Measurements from ENCODE around the gene HERC3.

Gene HERC3

GRCh38 chr4:88722828-88723227 is 130.5 kb downstream of the HERC3 start:
- DNase-seq: no peak

GRCh38 chr4:88724406-88724805 is 132.1 kb downstream of the HERC3 start:
- no peak for DNase-seq

- DNase-seq: no peak
Observed at GRCh38 chr4:88725143-88725542, 132.9 kb downstream of the HERC3 start.

- DNase-seq: no peak
Observed at GRCh38 chr4:88725986-88726385, 133.7 kb downstream of the HERC3 start.

GRCh38 chr4:88728146-88728545 is 135.9 kb downstream of the HERC3 start:
- no peak for DNase-seq

DNA sequence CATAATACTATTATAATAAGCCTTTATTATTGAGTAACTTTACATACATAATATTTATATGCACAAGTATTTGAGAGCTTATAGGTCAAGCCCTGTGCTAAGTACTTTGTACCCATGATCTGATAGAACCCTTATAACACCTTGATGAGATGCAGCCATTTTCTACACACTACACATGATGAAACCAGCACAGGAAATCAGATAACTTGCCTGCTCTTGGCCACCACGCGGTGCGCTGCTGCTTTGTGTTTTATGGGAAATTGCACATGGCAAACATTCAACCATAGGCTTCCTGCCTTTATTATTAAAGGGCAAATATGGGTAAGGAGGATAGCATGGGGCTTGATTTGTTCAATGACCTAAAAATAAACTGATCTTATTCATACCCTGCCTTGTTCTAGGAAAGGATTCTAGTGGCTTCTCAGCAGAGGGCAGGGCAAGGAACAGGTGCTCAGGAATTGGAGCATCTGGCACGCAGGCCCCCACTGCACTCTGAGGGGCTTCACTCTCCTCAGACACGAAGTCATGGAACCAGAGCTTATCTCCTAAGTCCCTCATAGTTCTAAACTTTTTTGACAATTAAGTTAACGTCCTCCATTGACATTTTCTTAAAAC is 137.0 kb downstream of the HERC3 start:
- DNase-seq: no peak

DNA sequence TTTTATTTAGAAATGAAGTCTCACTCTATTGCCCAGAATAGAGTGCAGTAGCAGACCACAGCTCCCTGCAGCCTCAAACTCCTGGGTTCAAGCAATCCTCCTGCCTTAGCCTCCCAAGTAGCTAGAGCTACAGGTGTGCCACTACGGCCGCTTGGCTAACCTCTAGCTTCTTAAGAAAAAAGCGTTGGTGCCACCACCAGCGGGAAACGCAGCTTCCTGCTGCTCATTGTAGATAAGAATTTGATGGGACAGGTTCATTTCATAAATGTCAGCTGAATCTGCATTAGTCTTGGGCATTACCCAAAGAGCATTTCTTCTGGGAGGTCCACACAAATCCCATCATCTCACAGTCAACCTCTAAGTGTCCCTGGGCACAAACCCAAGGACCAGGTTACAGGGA is 138.5 kb downstream of the HERC3 start:
- no peak for DNase-seq

DNA sequence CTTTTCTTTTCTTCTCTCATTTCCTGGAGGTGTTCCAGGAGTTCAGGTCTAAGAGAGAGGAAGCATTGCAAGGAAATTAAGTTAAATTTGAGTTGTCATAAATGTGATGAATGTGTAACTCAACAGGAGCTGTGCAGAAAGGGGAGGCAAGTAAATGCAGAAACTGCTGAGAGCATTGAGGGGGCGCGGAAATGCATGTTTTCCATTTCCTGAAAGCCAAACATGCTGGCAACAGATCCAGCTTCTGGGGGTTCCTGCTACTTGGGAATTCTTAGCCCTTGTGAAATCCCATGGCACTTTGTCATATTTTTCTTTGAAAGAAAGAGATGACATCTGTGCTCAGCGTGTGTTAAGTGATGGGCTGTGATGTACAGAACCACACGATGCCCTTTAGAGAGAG is 139.1 kb downstream of the HERC3 start:
- DNase-seq: no peak

DNA sequence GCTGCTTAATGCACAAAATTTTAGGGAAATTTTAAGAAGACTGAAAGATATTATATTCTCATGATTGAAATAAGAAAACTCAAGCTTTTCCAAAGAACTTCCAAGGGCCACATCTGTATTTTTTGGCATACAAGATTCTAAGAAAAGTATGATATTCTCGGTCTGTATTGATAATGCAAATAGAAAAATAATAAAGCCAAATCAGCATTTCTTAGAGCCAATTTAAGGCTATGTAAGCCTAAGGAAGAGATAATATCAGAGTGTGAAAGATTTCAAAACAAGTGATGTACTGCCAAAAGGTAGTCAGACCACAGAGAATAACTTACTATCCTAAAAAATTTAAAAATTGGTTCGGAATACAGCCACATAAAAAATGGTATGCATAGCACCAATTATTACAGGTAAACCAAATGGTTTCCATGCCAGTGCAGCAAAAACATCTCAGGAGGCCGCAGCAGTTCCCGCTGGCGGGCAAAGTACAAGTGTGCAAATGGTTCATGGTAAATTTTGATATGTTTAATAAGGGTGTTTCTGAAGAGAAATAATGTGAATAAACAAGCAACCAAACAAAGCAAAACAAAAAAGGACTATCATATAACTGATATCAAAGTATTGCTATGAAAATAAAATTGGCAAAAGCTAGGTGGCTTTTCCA is 140.6 kb downstream of the HERC3 start:
- no peak for DNase-seq

DNA sequence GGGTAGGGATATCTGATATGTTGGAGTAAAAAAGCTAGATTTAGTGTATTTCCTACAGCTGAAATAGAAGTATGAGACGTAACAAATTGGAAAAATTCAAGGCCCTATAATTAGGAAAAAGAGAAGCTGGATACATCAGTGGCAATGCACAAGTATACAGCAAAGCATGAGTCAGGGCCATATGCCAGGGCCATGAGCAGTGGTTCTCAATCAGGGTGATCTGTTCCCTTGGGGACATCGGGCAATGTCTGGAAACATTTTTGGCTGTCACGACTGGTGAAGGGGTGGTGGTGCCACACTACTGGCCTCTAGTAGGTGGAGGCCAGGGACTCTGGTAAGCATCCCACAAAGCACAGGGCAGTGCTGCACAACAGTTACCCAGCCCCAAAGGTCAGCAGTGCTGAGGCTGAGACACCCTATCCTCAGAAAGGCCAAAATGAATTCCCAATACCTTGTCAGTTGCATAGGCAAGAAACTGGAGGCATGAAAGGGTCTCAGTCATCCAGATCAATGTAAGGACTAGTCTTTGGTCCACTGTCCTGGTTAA is 142.2 kb downstream of the HERC3 start:
- DNase-seq: no peak

DNA sequence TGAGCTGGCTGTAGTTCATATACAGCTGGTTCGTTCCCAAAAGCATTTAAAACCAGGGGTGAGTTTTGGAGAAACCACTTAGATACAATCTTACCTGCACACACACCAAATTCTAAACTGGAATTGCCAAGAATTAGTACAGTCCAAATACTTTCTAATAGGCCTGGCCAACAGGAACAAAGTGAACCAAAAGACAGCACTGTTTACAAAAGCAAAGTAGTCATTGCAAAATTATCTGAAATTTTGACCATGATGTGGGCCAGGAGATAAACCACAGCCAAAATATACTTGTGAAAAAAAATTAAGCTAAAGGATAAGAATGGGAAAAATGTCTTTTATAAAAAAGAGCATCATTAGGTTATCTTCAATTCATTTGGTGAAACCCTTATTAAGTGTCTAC is 143.3 kb downstream of the HERC3 start:
- DNase-seq: no peak

GRCh38 chr4:88736264-88736663 is 144.0 kb downstream of the HERC3 start:
- DNase-seq: no peak

- DNase-seq: no peak
Observed at GRCh38 chr4:88737307-88737941, 145.1 kb downstream of the HERC3 start.

- DNase-seq: no peak
Observed at GRCh38 chr4:88738180-88738579, 145.9 kb downstream of the HERC3 start.

GRCh38 chr4:88742561-88742960 is 150.3 kb downstream of the HERC3 start:
- DNase-seq: no peak

DNA sequence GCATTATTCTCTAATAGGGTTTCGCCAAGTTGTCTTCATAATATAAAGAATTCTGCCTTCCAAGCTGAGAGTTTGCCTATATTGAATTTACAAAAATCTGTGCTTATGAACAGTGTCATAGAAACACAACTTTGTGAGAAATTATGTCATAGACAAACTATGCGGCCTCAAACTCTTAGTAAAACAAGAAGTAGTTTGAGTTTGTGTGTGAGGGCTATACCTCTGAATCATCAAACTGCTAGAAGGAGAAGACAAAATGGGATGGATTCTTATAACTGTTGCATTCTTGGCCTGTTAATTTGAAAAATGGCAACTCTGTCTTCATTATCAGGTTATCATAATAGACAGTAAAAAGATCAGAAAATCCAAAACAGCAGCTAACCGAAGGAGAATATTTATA is 151.4 kb downstream of the HERC3 start:
- DNase-seq: no peak

GRCh38 chr4:88744609-88745008 is 152.3 kb downstream of the HERC3 start:
- DNase-seq: no peak

GRCh38 chr4:88745175-88745574 is 152.9 kb downstream of the HERC3 start:
- DNase-seq: no peak

- DNase-seq: no peak
Observed at GRCh38 chr4:88745581-88746163, 153.4 kb downstream of the HERC3 start.

- DNase-seq: no peak
Observed at GRCh38 chr4:88746206-88746605, 153.9 kb downstream of the HERC3 start.

DNA sequence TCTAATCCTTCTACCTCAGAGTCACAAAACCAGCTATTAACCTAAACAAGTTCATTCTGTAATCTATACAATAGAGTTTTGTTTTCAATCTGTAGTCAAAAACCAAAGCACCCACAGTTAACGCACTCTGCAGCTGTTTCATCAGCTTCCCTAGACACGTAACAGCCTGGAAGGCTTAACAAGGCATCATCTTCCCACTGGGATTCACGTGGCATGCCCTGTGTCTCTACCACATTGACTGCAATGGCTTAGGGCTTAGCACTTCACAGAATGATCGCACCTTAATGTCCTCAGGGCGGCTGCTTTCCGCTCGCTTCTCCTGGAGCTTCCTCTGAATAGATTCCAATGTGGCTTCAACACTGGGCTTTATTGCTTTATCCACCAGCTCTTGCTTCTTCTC is 155.1 kb downstream of the HERC3 start:
- DNase-seq: no peak

- no peak for DNase-seq
Observed at GRCh38 chr4:88750369-88750768, 158.1 kb downstream of the HERC3 start.

- no peak for DNase-seq
Observed at GRCh38 chr4:88751258-88752075, 159.2 kb downstream of the HERC3 start.
